ENCODE results near the gene ERO1A. TPM values are rescaled to one million over a fixed set of nuclear protein-coding genes. Genes with fewer than 3 reads are reported as not detected.

ERO1A gene
- total RNA-seq, 1 donor from 2014 or later, result 47.2 TPM

DNA sequence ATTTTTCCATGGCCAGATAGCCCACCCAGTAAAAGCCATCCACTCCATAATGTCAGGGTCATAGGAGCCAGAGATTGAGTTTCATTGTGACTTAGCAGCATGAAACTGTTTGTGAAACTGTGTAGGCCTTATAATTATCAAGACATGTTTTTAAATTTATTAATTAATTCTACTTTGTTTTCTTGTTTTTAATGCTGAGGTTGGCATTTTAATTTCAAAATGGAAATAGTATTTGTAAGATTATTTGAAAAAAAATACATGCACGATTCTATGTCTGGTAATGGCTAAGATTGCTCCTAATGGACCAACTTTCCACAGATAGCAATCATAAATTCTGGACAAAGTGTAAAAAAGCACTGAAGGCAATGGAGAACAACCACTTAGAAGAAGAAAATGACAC, 75.7 kb downstream of the ERO1A start:
- H3K9me3 ChIP-seq, result no peaks in the 10 kb centered on the region
- no peaks in the 10 kb centered on the region for H3K4me1 ChIP-seq
- ATAC-seq (no peak), DNase-seq (no peak)
- no peaks in the 10 kb centered on the region for H3K36me3 ChIP-seq
- H3K4me3 ChIP-seq, result no peak overlapping the region
- TF ChIP-seq, protein P1, sequence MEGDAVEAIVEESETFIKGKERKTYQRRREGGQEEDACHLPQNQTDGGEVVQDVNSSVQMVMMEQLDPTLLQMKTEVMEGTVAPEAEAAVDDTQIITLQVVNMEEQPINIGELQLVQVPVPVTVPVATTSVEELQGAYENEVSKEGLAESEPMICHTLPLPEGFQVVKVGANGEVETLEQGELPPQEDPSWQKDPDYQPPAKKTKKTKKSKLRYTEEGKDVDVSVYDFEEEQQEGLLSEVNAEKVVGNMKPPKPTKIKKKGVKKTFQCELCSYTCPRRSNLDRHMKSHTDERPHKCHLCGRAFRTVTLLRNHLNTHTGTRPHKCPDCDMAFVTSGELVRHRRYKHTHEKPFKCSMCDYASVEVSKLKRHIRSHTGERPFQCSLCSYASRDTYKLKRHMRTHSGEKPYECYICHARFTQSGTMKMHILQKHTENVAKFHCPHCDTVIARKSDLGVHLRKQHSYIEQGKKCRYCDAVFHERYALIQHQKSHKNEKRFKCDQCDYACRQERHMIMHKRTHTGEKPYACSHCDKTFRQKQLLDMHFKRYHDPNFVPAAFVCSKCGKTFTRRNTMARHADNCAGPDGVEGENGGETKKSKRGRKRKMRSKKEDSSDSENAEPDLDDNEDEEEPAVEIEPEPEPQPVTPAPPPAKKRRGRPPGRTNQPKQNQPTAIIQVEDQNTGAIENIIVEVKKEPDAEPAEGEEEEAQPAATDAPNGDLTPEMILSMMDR (IDR thresholded peaks at IDR 0.05), result no peak
- H3K27me3 ChIP-seq, result no peaks in the 10 kb centered on the region
- no peak overlapping the region for H3K27ac ChIP-seq
- intact Hi-C loops (cut with DNase I), result no loop called here

- Histone ChIP-seq H3K27ac (no peak overlapping the region), H3K4me3 (no peak overlapping the region), H3K36me3 (no peaks in the 10 kb centered on the region), H3K27me3 (no peaks in the 10 kb centered on the region), H3K9me3 (no peaks in the 10 kb centered on the region), H3K4me1 (no peaks in the 10 kb centered on the region)
- TF ChIP-seq, protein P1 (IDR thresholded peaks at IDR 0.05), result no peak
- intact Hi-C loops (cut with DNase I), result no loop called here
- no peak for DNase-seq
- no peak for ATAC-seq
These were observed 76.8 kb downstream of the ERO1A start for GRCh38 chr14:52618602-52619001.

- intact Hi-C loops (cut with DNase I), result no loop called here
These were observed 85.2 kb downstream of the ERO1A start for GRCh38 chr14:52610187-52610586.

GRCh38 chr14:52609445-52610044, 85.8 kb downstream of the ERO1A start:
- Histone ChIP-seq H3K27me3 (no peaks in the 10 kb centered on the region), H3K4me1 (no peaks in the 10 kb centered on the region), H3K36me3 (no peaks in the 10 kb centered on the region), H3K9me3 (no peaks in the 10 kb centered on the region), H3K27ac (no peak overlapping the region), H3K4me3 (no peak overlapping the region)
- intact Hi-C loops (cut with DNase I), result no loop called here
- DNase-seq (no peak), ATAC-seq (no peak)
- TF ChIP-seq, protein P1 (IDR thresholded peaks at IDR 0.05), result no peak

More at GRCh38 chr14:52610187-52610586, 85.2 kb downstream of the ERO1A start:
- Histone ChIP-seq H3K9me3 (no peaks in the 10 kb centered on the region), H3K4me3 (no peak overlapping the region), H3K27me3 (no peaks in the 10 kb centered on the region), H3K27ac (no peak overlapping the region), H3K36me3 (no peaks in the 10 kb centered on the region), H3K4me1 (no peaks in the 10 kb centered on the region)
- ATAC-seq, result no peak
- no peak for DNase-seq
- TF ChIP-seq, protein P1 (IDR thresholded peaks at IDR 0.05), result no peak

GRCh38 chr14:52607061-52607460, 88.3 kb downstream of the ERO1A start:
- TF ChIP-seq, protein P1 (IDR thresholded peaks at IDR 0.05), result no peak
- ATAC-seq, result no peak
- H3K4me3 ChIP-seq, result no peak overlapping the region
- no peak overlapping the region for H3K27ac ChIP-seq
- DNase-seq, result no peak
- intact Hi-C loops (cut with DNase I), result no loop called here
- no peaks in the 10 kb centered on the region for H3K27me3 ChIP-seq
- H3K36me3 ChIP-seq, result no peaks in the 10 kb centered on the region
- H3K9me3 ChIP-seq, result no peaks in the 10 kb centered on the region
- H3K4me1 ChIP-seq, result no peaks in the 10 kb centered on the region

DNA sequence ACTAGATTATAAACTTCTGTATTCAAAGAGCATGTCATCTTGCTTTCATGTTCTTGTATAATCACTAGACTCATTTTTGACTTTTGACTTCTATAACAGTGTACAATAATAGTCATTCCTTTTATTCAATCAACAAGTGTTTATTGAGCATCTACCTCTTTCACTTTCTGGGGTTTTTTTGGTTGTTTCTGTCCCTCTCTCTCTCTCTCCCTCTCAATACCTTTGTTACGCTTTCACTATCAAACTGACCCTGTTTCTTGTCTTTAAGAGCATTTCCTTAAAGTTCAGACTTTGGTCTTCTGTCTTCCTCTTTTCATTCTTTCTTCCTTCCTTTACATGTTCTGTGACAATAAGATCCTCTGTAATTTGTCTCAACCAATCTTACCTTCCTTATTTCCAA, 93.2 kb downstream of the ERO1A start:
- ATAC-seq (no peak), DNase-seq (no peak)
- Histone ChIP-seq H3K27ac (no peak overlapping the region), H3K4me3 (no peak overlapping the region), H3K27me3 (no peaks in the 10 kb centered on the region), H3K9me3 (no peaks in the 10 kb centered on the region), H3K4me1 (no peaks in the 10 kb centered on the region), H3K36me3 (no peaks in the 10 kb centered on the region)
- intact Hi-C loops (cut with DNase I), result no loop called here
- TF ChIP-seq, protein P1 (IDR thresholded peaks at IDR 0.05), result no peak

All from upper lobe of right lung (tissue), 1 donor.